HuH-7.5 (cell line): Measurements from ENCODE around the gene KIZ.

Experiments
- DNase-seq: peaks from one replicate; pipeline ENCODE4 v3.0.0; 2011; ENCODE audit warnings: low spot score

Gene KIZ

DNA sequence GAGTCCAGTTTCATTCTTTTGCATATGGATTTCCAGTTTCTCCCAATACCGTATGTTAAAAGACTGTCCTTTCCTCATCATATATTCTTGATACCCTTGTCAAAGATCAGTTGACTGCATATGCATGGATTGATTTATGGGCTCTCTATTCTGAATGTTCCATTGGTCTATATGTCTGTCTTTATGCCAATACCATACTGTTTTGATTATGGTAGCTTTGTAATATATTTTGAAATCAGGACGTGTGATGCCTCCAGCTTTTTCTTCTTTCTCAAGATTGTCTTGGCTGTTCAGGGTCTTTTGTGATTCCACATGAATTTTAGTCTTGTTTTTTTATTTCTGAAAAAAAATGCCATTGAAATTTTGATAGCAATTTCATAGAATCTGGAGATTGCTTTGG lies 51.9 kb downstream of the KIZ start:
- no peak for DNase-seq

GRCh38 chr20:21179757-21180156 lies 53.9 kb downstream of the KIZ start:
- no peak for DNase-seq

DNA sequence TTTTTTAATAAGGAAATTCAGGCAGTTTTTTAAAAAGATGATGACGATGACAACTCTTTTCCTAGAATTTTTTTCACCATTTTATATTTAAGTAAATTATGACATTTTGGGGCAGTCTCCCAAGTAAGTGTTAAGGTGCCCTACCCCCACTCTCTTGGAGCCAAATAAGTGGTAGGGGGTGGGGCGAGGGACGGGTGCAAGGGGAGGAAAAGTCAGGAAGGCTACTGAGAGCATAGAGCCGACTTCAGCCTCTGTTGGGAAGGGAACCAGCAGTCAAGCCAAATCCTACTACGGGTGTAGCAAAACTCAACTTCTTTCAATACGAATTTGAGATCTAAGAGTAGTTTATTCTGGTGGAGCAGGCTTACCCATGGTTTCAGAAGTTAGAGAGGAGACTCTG lies 54.4 kb downstream of the KIZ start:
- no peak for DNase-seq

DNA sequence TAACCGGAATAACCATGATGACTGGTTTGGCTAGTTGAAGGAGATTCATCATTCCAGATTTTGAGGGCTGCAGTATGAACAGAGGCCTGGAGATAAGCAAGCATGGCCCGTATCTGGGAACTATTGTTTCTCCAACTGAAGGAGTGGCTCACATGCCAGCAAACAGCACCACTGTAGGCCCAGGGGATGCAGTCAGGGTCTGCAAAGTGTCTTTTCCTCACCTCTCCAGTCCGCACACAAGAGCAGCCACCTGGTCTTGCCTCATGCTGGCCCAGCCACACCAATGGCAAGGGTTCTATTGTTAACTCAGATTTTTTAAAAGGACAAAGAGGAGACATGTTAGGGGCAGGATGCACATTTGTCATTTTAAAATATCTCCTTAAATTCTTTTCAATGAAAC lies 55.1 kb downstream of the KIZ start:
- no peak for DNase-seq

- DNase-seq, result no peak
These were observed 57.1 kb downstream of the KIZ start for GRCh38 chr20:21182832-21183563.

DNA sequence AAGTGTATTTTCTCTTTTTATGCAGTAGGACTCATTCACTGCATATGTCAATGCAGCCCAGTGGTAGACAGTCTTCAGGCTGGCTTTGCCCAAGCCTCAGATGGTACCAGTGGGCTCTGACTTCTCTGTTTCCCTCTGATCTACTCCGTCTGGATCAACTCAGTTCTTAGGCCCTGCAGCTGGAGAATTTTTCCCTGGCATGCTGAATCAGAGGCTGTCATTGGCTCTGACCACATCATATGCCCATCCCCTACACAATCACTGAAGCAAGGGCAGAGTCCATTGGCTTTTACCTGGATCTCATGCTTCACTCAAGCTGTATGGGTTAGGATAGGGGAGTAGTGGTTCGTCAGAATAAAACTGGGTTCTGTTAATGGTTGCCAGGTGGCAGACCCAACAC lies 57.8 kb downstream of the KIZ start:
- no peak for DNase-seq

- DNase-seq, result no peak
These were observed 58.9 kb downstream of the KIZ start for GRCh38 chr20:21184819-21185218.

DNA sequence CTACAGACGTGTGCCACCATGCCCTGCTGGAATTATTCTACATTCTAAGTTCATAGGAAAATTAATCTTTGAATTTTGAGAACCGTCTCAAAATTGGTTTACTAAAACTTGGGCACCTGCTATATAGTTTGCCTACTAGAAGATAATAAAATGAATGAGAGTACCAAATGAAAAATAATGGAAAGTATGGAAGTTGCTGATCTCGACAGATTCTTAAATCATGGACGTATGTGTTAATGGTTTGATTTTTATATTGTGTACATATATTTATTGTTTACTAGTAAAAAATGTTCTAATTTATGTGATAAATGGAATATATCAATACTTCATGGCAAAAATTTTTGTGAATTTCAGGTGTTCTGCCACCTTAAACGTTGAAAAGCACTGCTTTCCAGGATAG lies 60.0 kb downstream of the KIZ start:
- DNase-seq, result no peak

DNA sequence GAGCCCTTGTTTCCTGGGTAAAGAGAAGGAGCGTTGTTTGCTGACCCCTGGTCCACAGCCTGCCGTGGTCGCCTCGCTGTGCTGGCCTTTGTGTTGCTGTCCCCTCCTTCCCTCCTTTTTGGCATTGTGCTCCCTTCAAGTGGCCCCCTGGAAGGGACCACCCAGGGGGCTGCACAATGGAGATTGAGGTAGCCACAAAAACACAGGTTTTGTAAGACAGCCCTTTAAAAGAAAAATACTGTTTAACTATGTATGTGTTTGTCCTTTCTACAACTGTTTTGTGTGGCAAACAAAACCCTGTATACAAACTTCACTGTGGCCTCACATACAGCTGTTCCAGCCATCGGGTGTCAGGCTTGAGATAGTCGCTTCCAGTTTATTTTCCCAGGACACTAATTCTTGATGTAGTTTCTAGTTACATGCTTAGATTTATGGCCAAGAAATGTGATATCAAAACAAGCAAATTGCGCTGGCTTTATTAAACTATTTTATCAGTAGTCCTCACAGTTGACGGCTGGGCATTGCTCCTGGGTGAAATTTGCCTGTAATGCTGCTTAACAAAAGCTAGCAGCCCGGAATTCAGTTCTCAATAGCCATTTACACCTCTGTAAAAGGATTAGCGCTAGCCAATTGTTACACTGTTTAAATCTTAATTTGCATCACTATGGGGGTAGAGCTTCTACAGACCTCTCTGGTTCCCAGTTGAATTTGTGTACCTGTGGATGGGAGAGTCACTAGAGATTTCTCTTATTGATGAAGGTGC lies 64.1 kb downstream of the KIZ start:
- DNase-seq, result no peak

GRCh38 chr20:21190869-21191268 lies 65.0 kb downstream of the KIZ start:
- no peak for DNase-seq

DNA sequence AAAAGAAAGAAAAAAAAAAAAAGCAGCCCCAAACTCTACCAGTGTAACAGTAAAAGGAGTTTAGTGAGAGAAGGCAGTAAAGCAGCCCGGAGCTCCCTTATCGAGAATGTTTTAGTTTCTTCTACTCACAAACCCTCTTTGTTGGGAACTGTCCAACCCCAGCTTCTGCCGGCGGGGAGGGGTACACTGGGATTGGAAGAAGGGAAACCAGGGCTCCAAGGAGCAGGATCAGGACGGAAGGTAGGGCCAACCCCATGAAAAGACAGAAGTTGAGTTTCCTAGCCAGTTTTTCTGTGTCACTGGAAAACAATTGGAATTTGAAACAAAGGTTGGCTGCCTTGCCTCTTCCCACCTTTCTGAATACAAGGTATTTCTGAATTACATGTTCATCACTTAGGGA lies 66.0 kb downstream of the KIZ start:
- no peak for DNase-seq

DNA sequence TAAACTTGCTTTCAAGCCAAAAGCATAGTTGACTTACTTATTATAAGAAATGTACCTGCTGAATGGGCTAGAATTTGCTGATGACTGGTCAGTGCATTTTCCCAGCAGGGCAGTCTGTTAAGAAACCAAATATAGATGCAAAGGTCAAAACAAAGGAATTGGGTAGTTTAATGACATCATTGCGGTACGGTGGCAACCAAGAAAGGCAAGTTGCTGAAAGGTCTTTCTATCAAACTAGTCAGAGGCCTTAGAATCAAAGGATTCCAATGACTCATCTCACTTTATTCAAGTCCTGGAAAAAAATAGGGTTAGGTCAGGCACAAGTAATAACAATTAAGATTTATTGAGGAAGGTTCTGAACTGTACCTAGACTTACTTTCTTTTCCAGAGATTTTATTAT lies 76.4 kb downstream of the KIZ start:
- no peak for DNase-seq

GRCh38 chr20:21203088-21203656 lies 77.3 kb downstream of the KIZ start:
- DNase-seq, result no peak

GRCh38 chr20:21206584-21206983 lies 80.7 kb downstream of the KIZ start:
- DNase-seq, result no peak

DNA sequence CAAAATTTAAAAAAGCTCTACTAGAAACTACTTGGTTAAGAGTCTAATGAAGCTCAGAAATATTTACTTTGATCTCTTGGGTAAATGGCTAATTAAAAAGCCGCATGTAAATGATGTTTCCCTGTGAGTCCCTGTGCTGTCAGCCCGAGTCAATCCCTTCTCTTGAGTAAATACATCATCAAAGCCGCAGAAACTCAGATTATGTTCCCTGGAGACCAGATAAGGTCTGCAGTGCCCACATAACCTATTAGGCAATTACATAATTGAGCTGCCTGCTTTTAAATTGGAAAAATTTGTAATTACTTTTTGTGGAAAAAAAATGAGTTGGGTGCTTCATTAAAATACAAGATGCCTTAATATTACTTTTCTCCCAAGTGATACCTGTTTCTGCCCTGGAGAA lies 83.1 kb downstream of the KIZ start:
- DNase-seq, result no peak

GRCh38 chr20:21209668-21210067 lies 83.8 kb downstream of the KIZ start:
- DNase-seq, result no peak

DNA sequence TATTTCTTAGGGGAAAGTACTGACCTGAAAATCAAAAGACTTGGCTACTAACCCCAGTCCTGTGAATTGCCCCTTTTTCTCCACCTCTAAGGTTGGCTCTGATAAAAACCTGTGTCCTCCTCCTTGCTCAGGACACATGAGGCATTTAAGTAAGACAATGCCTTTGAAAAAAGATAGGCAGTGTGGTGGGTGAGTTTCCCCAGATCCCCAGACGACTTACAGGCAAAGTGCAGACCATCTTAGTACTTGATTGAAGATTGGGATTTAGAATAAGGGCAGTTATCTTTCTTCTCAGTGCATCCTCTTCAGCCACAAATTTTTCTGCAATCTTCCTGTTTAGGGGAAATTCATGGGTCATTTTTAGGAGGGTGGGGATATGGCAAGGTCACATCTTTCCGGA lies 87.8 kb downstream of the KIZ start:
- no peak for DNase-seq

DNA sequence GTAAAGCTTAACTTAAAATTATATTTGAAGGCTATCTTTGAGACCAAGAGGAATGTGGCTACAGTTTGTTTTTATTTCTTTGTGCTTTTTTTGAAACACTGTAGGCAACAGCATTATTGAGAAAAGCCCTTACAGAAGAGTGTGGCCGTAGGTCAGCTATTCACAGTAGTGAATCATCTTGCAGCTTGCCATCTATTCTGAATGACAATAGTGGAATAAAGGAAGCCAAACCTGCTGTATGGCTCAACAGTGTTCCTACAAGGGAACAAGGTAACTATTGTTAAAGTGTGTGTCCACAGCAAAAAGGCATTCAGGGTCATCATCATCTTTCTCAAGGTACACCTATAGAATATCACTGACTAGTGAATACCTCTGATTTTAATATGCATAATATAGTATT lies 88.5 kb downstream of the KIZ start:
- no peak for DNase-seq

DNA sequence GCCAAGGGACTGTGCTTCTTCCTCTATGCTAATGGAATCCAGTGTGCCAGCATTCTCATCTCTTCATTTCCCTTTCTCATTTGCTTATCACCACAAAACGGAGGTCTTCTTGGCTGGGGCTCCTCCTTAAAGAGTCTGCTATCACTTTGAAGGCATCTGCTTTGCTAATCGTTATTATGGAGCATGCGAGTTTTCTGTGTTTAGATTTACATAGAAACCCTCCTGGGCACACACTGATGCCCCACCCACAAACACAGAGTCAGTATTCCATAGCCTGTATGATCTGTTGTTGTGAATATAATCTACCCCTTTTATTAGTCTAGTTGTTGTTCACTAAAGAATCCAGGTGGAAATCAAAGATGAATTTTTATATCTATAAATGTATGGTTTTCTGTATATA lies 93.8 kb downstream of the KIZ start:
- DNase-seq, result no peak

DNA sequence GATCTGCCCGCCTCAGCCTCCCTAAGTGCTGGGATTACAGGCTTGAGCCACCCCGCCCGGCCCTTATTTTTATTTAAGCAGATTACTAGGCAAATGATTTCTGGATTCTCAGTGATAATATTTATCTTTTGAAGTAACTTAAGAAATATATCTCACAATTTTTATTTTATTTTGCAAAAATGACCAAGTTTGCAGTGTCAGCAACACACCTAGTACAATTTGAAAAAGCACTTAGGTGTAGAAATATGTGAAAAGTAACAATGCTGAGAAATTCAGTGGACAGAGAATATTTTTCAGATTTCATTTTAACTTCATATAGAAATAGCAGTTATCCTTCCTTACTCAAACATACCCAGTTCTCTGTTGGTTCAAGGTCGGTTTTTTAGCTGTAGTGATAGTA lies 98.3 kb downstream of the KIZ start:
- no peak for DNase-seq

DNA sequence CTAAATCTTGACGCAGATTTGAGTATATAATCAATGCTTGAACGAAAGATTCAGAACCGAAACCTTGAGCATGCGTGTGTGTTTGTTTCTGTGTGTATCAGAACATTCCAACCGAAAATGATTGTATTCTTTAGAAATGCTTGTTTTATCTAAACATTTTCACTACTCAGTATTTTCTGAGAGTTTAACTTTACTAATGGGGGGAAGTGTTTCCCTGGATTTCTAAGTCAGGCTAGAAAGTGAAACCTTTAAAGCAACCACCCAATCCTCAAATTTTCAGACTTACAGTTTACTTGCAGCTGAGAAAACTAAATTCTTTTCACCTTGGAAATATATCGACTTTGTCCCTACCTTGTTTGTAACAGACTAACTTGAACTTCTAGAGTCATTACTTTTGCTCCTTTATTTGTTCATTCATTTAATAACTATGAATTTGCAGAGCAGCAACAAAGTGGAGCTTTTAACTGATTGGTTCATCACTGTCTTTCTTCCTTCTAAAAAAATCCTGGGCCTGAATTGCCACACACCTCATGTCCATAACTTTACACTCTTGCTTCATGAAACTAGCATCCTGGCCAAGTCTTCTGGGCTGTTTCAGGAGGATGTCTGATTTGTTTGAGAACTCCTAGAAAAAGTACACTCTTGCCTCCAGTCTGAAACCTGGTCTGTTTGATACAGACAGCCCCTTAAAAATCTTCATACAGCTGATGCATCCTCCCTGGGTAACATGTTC lies 99.5 kb downstream of the KIZ start:
- no peak for DNase-seq

GRCh38 chr20:21228511-21228910 lies 102.6 kb downstream of the KIZ start:
- DNase-seq, result no peak

DNA sequence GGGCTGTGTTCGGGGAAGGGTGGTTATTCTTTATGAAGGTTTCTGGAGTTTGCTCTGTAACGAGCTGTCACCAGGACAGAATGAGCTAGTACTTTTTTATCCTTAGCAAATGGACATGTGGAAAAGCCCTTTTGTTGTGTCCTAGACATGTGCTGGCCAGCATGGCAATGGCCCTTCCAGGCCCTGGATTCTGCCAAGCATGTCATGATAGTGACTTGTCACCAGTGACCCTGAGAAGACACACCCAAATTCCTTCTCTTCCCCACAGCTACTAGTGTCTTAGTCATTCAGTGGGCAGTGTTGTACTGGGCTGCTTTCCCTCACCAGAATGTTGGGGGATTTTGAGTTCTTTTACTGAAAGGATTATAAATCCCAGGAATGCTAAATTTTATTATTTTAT lies 103.3 kb downstream of the KIZ start:
- DNase-seq, result no peak
